ENCODE measurements around the gene SLCO4A1.
"Not testable (repeated sequence)": the region's sequence is repeated elsewhere in the genome, so short reads cannot be mapped to it uniquely, and the experiment has no call there.

The SLCO4A1 gene

DNA sequence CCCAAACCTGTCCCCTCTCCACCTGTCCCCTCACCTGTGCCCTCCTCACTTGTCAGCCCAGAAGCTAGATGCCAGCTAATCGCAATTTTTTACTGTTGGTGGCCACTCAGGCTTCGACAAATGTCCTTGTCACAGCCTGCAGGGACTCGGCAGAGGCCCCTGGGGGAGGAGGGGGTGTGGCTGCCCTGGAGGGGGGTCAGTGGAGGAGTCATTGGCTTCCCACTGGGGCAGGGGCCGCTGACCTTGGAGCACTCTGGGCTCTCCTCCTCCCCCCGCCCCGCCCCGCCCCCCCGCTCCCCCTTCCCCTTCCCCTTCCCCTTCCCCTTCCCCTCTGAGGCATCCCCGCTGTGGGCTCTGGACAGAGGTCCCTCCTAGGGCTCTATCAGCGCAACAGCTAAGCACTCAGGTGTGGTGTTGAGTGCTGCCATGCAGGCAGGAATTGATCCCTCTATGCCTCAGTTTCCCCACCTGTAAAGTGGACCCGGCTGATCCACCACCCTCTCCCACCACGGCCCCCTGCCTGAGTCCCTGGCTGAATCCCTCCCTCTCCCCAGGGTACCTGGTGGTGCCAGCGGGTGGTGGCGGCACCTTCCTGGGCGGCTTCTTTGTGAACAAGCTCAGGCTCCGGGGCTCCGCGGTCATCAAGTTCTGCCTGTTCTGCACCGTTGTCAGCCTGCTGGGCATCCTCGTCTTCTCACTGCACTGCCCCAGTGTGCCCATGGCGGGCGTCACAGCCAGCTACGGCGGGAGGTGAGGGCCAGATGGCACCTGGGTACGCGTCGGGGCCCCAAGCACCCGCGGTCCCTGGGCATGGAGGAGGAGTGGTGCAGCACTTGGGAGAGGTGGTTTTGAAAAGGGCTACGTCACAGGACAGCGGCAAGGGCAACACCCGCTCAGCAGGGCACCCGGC is 23.8 kb downstream of the SLCO4A1 start:
- DNase-seq (ENCODE audit: low read depth in 3 of 3) = no peak

DNA sequence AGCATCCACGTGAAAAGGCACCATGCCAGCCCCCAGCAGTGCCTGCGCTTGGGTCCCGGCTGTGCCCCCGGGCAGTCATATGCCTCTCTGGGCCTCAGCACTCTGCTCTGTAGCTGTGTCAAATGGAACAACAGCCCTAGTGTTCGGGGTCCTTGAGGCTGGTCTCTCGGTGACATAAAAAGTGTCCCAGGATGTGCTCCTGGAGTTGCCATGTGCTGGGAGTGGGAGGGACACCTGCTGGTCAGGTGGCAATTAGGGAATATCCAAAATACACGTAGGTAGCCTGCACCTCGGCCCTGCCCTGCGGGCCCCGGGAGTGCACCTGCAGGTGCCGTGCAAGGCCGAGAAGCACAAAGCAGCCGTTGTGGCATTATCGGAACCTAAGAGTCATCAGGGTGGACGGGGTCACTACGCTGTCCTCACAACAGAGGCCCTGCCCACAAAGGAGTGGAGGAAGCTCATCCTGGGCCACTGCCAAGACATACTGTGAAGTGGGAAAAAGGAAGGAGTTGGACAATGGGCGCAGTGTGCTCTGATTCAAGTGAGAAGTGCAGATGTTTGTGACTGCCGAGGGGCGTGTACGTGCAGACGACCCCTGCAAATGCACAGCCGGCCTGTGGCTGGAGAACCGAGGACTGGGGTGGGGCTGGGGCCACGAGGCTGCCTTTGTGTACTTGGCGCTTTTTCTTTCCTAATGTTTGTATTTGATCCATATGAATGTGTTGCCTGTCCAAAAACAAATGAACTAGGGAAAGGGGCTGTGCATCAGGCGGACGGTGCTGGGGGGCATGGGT is 24.6 kb downstream of the SLCO4A1 start:
- no peak for DNase-seq (ENCODE audit: low read depth in 3 of 3)

DNA sequence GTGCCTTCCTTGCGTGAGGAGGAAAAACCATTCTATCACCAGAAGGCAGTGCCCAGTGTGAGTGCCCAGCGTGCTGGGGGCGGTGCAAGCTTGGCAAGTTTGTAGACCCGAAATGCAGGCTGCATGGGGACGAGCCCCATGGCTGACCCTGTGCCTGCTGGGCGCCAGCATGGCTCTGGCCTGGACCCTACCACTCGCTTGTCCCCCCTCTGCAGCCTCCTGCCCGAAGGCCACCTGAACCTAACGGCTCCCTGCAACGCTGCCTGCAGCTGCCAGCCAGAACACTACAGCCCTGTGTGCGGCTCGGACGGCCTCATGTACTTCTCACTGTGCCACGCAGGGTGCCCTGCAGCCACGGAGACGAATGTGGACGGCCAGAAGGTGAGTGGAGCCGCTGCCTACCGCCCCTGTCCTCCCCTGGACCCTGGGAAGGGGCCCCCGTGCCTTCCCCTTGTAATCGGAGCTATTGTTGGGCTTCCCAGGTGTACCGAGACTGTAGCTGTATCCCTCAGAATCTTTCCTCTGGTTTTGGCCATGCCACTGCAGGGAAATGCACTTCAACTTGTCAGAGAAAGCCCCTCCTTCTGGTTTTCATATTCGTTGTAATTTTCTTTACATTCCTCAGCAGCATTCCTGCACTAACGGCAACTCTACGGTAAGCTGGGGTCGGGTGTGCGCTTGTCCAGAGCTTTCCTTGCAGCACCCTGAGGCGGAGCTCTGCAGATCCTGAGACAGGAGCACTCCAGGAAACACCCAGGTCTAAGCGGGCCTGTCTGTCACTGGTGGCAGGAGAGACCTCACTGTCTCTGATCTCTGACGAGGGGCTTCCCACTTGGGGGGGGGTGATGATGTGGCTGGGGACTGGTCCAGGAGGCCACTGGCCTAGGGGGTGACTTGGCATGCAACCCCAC is 25.5 kb downstream of the SLCO4A1 start:
- DNase-seq (ENCODE audit: low read depth in 3 of 3) = no peak

DNA sequence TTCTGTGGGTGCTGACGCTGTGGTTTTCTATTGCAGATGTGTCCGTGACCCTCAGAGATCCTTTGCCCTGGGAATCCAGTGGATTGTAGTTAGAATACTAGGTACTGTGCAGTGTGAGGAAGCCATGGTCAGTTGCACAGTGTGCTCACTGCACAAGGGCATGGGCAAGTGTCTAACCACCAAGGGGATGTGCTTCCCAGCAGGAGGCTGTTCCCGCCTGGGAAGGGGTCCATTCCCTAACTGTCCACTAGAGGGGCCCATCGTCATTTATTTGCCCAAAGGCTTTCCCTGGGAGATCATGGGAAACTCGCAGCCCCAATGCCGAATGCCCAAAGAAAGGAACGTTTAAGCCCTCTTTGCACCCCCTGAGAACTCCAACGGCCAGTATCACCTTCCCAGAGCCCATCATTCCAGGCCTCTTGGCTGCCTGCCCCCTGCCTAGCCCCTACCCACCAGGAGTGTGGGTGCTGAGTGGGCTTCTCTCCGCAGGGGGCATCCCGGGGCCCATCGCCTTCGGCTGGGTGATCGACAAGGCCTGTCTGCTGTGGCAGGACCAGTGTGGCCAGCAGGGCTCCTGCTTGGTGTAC is 26.2 kb downstream of the SLCO4A1 start:
- peak in 1 of 3 experiments; percentile 27 for DNase-seq (ENCODE audit: low read depth in 3 of 3)

DNA sequence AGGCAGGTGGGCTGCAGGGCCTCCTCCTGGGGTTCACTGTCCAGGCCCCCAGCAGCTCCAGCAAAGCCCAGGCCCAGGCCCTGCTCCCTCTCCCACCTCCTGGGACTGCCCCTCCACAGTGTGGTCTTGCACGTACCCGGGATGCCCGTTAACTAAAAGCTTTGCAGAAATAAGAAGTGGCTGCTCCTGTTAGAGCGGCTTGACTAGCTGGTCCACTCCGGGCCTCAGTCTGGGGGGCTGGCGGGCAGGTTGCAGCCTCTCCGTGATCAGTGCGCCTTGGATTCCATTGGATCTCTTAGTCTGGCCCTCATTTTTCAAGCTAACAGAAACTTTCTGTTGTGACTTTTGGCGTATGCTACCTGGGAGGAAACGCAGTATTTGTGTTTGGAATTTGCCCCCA is 26.9 kb downstream of the SLCO4A1 start:
- no peak for DNase-seq (ENCODE audit: low read depth in 3 of 3)

DNA sequence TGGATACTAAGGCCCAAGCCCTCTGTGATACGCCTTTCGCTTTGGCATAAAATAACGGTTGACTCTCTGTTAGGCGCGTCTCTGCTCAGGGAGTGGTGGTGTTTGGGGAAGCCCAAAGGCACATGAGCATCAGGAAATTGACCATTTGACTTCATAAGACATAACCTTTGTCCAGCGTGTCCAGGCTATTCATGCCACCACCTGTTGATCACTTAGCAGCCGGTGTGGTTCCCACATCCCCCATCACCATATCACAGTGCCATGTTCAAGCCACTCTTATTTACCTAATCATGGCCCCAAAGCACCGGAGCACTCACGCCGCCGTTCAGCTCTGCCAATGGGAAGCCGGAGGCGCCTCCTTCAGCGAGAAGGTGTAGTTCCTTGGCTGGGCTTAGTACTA is 27.9 kb downstream of the SLCO4A1 start:
- no peak for DNase-seq (ENCODE audit: low read depth in 3 of 3)

DNA sequence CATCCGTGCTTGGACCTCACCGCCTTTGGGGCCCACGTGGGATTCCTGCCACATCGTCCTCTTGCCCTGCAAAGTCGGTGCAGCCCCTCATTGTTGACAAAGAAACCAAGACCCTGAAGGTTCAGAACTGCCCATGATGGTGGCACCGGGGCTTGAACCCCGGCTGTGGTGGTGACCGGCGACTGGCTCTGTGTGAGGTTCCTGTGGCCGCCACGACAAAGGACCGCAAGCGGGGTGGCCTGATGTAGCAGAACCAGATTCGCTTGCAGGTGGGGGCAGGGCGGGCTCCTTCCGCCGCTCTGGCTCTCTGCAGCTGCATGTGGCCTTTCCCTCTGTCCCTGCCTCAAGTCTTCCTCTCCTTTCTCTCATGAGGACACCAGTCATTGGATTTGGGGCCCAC is 28.7 kb downstream of the SLCO4A1 start:
- no peak for DNase-seq (ENCODE audit: low read depth in 3 of 3)

DNA sequence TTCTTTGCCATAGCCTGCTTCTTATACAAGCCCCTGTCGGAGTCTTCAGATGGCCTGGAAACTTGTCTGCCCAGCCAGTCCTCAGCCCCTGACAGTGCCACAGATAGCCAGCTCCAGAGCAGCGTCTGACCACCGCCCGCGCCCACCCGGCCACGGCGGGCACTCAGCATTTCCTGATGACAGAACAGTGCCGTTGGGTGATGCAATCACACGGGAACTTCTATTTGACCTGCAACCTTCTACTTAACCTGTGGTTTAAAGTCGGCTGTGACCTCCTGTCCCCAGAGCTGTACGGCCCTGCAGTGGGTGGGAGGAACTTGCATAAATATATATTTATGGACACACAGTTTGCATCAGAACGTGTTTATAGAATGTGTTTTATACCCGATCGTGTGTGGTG is 29.5 kb downstream of the SLCO4A1 start:
- DNase-seq (ENCODE audit: low read depth in 3 of 3) = no peak

DNA sequence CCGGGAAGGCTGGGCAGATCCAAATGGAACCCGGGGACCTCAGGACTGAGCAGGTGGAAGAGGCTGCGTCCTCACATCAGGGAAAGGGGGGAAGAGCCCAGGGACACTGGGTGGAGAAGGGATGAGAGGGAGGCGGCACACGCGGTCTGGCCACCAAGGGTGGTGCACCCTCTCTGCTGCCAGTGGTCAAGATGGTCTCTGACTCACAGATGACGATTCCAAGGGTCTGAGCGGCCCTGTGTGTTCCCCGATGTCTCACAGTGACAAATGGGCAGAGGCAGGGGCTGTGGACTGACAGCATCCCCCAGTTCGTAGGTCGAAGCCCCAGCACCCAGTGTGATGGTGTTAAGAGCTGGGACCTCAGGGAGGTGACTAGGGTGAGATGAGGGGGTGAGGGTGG is 32.1 kb downstream of the SLCO4A1 start:
- DNase-seq (ENCODE audit: low read depth in 3 of 3) = no peak

DNA sequence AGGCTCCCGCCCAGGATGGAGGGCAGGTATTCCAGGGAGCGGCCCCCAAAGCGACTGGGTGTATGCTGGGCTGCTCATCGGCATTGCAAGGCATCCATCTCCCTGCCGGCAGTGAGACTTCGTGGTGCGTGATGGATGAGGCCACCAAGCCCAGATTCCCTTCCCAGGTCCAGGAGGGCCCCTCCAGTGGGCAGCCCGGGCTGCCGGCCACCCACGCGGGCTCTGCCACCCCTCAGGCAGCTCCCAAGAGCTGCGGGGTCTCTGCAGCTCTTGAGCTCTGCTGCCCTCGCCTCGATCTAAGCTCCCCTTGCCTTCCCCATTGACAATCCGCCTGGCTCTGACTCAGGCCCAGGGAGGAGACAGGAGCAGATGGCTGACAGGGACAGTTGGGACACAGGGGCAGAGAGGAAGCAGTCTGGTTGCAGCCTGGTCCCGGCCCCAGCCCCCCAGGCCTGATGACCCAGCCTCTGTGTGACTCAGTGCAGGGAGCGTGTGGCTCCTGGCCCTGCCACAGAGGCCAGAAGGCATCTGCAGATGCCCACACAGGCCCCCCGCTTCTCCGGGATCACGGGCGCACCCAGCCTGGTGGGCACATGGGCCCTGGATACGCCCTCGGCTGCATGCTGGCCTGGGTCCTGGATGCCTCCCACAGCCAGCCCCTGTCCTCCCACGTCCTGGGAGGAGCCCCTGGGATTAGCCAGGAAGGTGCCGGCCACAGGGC is 33.0 kb downstream of the SLCO4A1 start:
- no peak for DNase-seq (ENCODE audit: low read depth in 3 of 3)

DNA sequence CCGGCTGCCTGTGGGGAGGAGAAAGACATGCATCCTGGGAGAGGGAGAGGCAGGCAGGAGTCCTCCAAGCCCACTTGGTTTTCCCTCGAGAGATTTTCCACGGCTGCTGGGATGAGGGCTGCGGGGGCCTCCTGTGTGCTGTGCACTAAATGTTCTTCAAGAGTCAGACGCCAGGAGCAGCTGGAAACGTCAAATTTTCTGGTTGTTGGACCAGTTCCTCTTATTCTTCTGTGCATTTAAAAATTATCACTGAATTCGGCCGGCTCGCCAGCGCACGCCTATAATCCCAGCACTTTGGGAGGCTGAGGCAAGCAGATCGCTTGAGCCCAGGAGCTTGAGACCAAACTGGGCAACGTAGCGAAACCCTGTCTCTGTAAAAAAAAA is 33.6 kb downstream of the SLCO4A1 start:
- DNase-seq (ENCODE audit: low read depth in 3 of 3) = no peak

DNA sequence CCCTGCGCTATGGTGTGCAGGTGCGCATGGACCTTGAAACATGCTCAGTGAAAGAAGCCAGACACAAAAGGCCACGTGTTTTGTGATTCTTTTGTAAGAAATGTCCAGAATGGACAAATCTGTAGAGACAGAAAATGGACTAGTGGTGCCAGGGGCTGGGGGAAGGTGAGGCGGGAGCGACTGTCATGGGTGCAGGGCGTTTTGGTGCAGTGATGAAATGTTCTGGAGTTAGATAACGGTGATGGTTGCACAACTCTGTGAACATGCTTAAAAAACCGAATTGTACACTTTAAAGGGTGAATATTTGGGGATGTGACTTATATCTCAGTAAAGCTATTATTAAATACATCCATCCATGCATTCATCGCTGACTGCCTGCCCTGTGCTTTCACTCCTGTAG is 34.7 kb downstream of the SLCO4A1 start:
- DNase-seq (ENCODE audit: low read depth in 3 of 3) = no peak

DNA sequence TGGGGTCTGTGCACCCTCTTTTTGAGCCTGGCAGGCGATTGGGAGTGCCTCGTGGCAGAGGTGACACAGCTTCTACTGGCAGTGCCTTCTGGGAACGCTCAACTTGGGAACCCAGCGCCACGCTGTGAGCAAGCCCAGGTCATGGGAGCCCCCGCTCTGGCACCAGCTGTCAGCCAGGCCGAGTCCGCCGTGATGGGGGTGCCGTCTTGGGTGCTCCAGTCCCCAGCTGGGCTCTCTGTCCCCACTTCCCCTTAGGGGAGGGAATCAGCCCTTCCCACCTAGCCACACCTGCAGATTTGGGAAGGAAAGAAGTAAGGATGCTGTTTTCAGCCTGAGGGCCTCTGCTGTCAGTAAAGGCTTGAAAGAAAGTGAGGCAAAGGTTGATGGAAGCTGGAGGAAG is 35.4 kb downstream of the SLCO4A1 start:
- no peak for DNase-seq (ENCODE audit: low read depth in 3 of 3)

DNA sequence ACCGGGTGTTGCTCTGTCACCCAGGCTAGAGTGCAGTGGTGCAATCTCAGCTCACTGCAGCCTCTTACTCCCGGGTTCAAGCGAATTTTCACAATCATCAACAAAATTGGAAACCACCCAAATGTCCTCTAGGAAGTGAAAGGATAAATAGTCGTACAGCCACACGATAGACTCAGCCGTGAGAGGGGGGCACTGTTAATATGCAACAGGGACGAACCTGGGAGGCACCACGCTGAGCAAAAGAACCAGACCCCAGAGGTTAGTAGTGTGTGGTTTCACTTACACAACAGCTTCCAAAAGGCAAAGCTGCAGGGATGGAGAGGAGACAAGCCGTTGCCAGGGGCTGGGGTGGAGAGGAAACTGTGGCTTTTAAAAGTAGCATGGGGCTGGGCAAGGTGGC is 36.2 kb downstream of the SLCO4A1 start:
- DNase-seq (ENCODE audit: low read depth in 3 of 3) = no peak

DNA sequence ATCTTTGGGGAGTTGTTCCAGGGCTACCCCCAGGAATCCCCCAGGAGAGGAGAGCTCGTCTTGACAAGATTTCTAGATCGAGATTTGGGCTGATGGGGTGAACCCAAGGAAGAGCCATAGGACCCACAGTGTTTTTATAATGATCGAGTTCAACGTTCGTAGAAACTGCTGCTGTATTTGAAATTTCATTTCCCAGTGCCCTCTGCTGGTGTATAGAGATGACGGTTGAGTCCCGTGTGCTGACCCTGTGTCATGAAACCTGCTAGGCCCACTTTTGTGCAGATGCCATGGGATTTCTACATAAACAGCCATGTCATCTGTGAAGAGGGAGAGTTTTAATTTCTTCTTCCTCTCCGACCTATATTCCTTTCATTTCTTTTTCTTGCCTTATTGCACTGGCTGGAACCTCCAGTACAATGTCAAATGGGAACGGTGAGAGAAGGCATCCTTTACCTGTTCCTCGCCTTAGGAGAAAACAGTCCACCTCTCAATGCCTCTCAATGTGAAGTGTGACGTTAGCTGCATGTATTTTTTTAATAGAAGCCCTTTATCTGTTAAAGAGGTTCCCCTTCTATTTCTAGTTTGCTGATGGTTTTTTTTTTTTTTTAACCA is 37.8 kb downstream of the SLCO4A1 start:
- DNase-seq (ENCODE audit: low read depth in 3 of 3) = no peak

DNA sequence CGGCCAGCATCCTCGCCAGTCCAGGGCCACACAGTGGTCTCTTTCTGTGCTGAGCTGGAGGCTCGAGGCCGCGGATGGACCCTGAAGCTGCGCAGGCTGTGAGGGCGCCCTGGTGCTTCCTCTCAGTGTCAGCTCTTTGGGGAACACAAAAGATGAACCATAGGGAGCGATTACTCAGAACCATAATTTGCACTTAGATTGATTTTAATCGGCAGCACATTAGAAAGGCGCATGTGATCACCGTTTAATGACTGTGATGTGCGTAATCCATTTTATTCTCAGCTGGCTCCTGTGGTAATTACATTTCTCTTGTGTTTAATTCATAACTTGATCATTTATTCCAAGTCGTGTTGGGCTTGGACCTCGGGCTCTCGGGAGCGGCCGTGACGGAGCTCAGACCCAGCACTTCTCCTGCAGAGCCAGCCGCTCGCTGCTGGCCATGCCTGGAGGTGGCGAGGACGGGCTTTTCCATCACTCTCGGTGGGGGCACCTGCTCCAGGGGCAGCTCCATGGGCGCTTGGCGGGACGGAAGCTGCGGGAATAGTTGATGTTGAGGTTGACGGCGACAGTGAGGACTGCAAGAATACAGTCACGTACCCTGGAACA is 40.7 kb downstream of the SLCO4A1 start:
- DNase-seq (ENCODE audit: low read depth in 3 of 3) = no peak

DNA sequence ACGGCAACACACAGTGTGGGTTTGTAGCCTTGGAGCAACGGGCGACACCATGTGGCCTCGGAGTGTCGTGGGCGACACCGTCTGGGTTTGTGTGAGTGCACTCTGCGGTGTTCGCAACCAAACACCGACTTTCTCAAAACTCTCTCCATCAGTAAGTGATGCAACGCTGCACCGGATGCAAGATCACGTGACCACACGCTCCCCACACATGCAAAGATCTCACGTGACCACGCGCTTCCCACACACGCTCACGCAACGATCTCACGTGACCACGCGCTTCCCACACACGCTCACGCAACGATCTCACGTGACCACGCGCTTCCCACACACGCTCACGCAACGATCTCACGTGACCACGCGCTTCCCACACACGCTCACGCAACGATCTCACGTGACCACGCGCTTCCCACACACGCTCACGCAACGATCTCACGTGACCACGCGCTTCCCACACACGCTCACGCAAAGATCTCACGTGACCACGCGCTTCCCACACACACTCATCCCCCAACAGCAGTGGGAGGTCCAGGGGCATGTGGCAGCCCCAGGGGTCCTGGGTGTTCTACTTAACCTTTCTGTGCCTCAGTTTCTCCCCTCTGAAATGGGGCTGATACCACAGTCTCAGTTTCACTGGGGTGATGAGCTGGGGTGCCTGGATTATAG is 41.5 kb downstream of the SLCO4A1 start:
- not testable (repeated sequence) for DNase-seq (ENCODE audit: low read depth in 3 of 3)

DNA sequence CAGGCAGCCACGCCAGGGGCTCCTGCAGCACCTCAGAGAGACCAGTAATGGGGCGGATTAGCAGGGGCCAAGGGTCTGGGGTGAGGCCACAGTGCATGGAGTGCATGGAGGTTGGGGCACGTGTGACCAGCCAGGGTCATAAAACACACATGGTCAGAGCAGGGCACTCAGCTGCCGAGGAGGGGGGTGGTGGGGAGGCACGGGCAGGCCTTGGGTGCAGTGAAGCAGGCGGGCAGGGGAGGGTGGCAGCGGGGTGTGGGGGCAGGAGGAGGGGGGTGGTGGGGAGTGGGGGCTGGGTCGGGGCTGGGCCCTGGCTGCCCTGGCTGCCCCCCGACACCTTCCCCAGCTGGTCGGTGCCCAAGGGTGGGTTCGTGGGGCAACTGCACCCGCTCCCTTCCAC is 42.7 kb downstream of the SLCO4A1 start:
- DNase-seq (ENCODE audit: low read depth in 3 of 3) = no peak

DNA sequence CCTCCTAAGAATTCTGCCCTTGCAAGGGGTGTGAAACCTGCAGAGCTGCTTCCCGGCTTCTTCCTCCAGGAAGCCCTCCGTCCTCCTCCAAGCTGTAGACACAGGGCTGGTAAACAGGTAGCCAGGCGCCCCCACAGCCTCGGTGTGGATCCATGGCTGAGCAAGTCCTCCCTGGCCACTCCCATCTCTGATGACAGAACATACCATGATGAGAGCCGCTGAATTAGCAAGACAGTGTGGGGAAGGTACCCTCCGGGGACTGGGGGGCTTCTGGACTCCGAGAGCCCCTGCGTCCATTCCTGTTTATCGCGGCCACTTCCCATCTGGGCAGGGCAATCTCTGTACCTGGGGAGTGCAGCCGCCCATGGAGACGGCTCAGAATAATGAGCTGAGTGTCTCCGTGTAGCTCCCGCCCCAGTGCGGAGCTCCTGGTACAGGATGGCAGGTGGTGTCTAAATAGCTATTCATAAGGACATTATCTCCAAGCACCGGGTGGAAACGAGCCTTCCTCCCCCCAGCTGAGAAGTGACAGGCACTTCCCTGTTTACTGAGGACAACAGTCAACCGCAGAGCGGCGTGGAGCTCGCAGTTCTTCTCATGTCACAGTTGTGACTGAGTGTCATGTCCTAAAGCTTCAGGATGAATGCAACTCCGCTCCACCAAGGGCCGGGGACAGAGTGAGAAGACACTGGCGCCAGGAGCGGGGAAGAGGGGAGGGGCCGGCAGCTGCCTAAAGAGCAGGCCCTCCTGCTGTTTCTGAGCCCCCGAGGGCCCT is 43.7 kb downstream of the SLCO4A1 start:
- DNase-seq (ENCODE audit: low read depth in 3 of 3) = no peak
